HCT116 (cell line): ENCODE data around the gene ATL2. TPM values are rescaled to one million over a fixed set of nuclear protein-coding genes. Genes with fewer than 3 reads are reported as not detected.

Source experiments
- ATAC-seq: fragments of 200-7000 bp; cut with Tn5 transposase; 2 replicates; pipeline ENCODE4 v1.9.1; 2020; ENCODE audit warnings: mild to moderate bottlenecking, moderate library complexity
- BruUV-seq: library from RNA; stranded (reverse); fragments of 400-500 nt; replicated peaks from 2 replicates; lab custom pipeline; 2021; lab: Mats Ljungman, UMichigan
- CTCF ChIA-PET: fragments of 300-600 bp; sonication (Branson Sonifier 250); formaldehyde crosslinking; loops from one replicate; lab custom pipeline; 2021; ENCODE audit warnings: antibody characterized with exemption; lab: Charles Lee
- POLR2A ChIA-PET: fragments of 300-600, 350-600 bp; sonication (Branson Sonifier 250); formaldehyde crosslinking; loops from one replicate; lab custom pipeline; 2021; ENCODE audit warnings: antibody characterized with exemption; lab: Charles Lee
- RAD21 ChIA-PET, 2 experiments: fragments of 300-600 bp; sonication (Branson Sonifier 250); formaldehyde crosslinking; loops; one replicate each; lab custom pipeline; 2023; ENCODE audit warnings: low total read pairs in 2 of 2; ENCODE audit not compliant: uncharacterized antibody in 2 of 2, unreplicated experiment in 2 of 2, low non-redundant PET in 1 of 2; lab: Charles Lee
- DNase-seq: peaks from one replicate; pipeline ENCODE4 v3.0.0-alpha.2; 2010; ENCODE audit warnings: low read depth, low spot score
- H2AFZ ChIP-seq: fragments of 200-600 bp; shearing (Covaris generic), sonication (generic); 2 replicates; pipeline ENCODE4 v1.6.1; 2017; ENCODE audit warnings: low read depth, mixed run types, mixed read lengths, antibody characterized with exemption, low read length; ENCODE audit not compliant: poor library complexity, severe bottlenecking
- H3K27ac ChIP-seq: 2 replicates; pipeline ENCODE4 v1.5.1; 2012; ENCODE audit warnings: low read depth, low read length
- H3K27me3 ChIP-seq: fragments of 200-600 bp; sonication (generic); 2 replicates; pipeline ENCODE4 v1.6.1; 2016; ENCODE audit warnings: mixed run types, low read length, mixed read lengths; ENCODE audit not compliant: insufficient read depth
- H3K36me3 ChIP-seq, 2 experiments: fragments of 200-500 bp in 1 of 2; fragments of 200-600 bp in 1 of 2; sonication (Bioruptor generic) in 1 of 2; sonication (generic) in 1 of 2; 2 replicates each; pipeline versions ENCODE4 v1.5.1 to v1.6.1; 2014 to 2016; ENCODE audit warnings: low read length in 2 of 2, inconsistent platforms in 1 of 2, mixed read lengths in 1 of 2, mixed run types in 1 of 2; ENCODE audit not compliant: insufficient read depth in 2 of 2, control insufficient read depth in 1 of 2
- H3K4me1 ChIP-seq, 2 experiments: fragments of 200-600 bp in 1 of 2; sonication (generic) in 1 of 2; 2 replicates each; pipeline versions ENCODE4 v1.5.1 to v1.6.1; 2012 to 2017; ENCODE audit warnings: low read length in 2 of 2, inconsistent platforms in 1 of 2, mild to moderate bottlenecking in 1 of 2, mixed read lengths in 1 of 2, mixed run types in 1 of 2, moderate library complexity in 1 of 2; ENCODE audit not compliant: insufficient read depth in 2 of 2, control insufficient read depth in 1 of 2
- H3K4me2 ChIP-seq: fragments of 200-600 bp; sonication (generic); 2 replicates; pipeline ENCODE4 v1.6.1; 2017; ENCODE audit warnings: mixed run types, low read length, mixed read lengths
- H3K4me3 ChIP-seq, 2 experiments: fragments of 200-600 bp in 1 of 2; sonication (generic) in 1 of 2; replicated peaks in 1 of 2; 2 replicates each; pipeline ENCODE4 v1.5.1; 2011 to 2016; ENCODE audit warnings: low read length in 2 of 2, control low read depth in 1 of 2, low read depth in 1 of 2, mild to moderate bottlenecking in 1 of 2, mixed read lengths in 1 of 2, mixed run types in 1 of 2
- H3K79me2 ChIP-seq: fragments of 200-600 bp; sonication (generic); 2 replicates; pipeline ENCODE4 v1.6.1; 2017; ENCODE audit warnings: mild to moderate bottlenecking, mixed run types, low read length, moderate library complexity, mixed read lengths; ENCODE audit not compliant: insufficient read depth
- H3K9ac ChIP-seq: fragments of 200-600 bp; sonication (generic); 2 replicates; pipeline ENCODE4 v1.6.1; 2016; ENCODE audit warnings: low read length, mixed read lengths
- H3K9me2 ChIP-seq: fragments of 200-600 bp; sonication (generic), shearing (Covaris generic); 2 replicates; pipeline ENCODE4 v1.6.1; 2017; ENCODE audit warnings: mixed run types, mild to moderate bottlenecking, moderate library complexity; ENCODE audit not compliant: insufficient read depth
- H3K9me3 ChIP-seq, 2 experiments: fragments of 200-500 bp in 1 of 2; fragments of 200-600 bp in 1 of 2; sonication (Bioruptor generic) in 1 of 2; sonication (generic) in 1 of 2; 2 replicates each; pipeline ENCODE4 v1.6.1; 2014 to 2017; ENCODE audit warnings: low read length in 2 of 2, mixed read lengths in 2 of 2, inconsistent platforms in 1 of 2, low read depth in 1 of 2, mild to moderate bottlenecking in 1 of 2, mixed run types in 1 of 2, moderate library complexity in 1 of 2; ENCODE audit not compliant: control insufficient read depth in 1 of 2, insufficient read depth in 1 of 2
- H4K20me1 ChIP-seq: fragments of 200-600 bp; sonication (generic), shearing (Covaris generic); 2 replicates; pipeline ENCODE4 v1.6.1; 2017; ENCODE audit warnings: mixed run types, mild to moderate bottlenecking, moderate library complexity; ENCODE audit not compliant: insufficient read depth
- CBX3 ChIP-seq: IDR thresholded peaks from 2 replicates; pipeline ENCODE4 v1.6.1; 2012; ENCODE audit warnings: low read depth
- CEBPB ChIP-seq: IDR thresholded peaks from 2 replicates; pipeline ENCODE4 v1.6.1; 2012; ENCODE audit warnings: low read depth
- EGR1 ChIP-seq: IDR thresholded peaks from 2 replicates; pipeline ENCODE4 v1.6.1; 2012; ENCODE audit warnings: low read depth
- EZH2 ChIP-seq: fragments of 200-600 bp; sonication (generic); IDR thresholded peaks from 2 replicates; pipeline ENCODE4 v1.6.1; 2017; ENCODE audit warnings: antibody characterized with exemption, mixed run types
- EZH2phosphoT487 ChIP-seq: fragments of 200-600 bp; IDR thresholded peaks from 2 replicates; pipeline ENCODE4 v1.6.1; 2018; ENCODE audit warnings: antibody characterized with exemption, borderline replicate concordance
- FOSL1 ChIP-seq: IDR thresholded peaks from 2 replicates; pipeline ENCODE4 v1.6.1; 2012; ENCODE audit warnings: low read depth
- JUND ChIP-seq: IDR thresholded peaks from 2 replicates; pipeline ENCODE4 v1.6.1; 2012
- POLR2A ChIP-seq: IDR thresholded peaks from 2 replicates; pipeline ENCODE4 v1.7.0; 2011; ENCODE audit warnings: borderline replicate concordance; ENCODE audit not compliant: insufficient read depth, insufficient read length; ENCODE audit errors: extremely low read depth
- POLR2AphosphoS5 ChIP-seq: IDR thresholded peaks from 2 replicates; pipeline ENCODE4 v1.6.1; 2011; ENCODE audit warnings: mild to moderate bottlenecking, low read depth, low read length, moderate library complexity
- SIN3A ChIP-seq: IDR thresholded peaks from 2 replicates; pipeline ENCODE4 v1.6.1; 2012; ENCODE audit warnings: low read depth
- SRF ChIP-seq: IDR thresholded peaks from 2 replicates; pipeline ENCODE4 v1.6.1; 2012; ENCODE audit warnings: low read depth
- ZNF274 ChIP-seq: fragments of 200-500 bp; sonication (Bioruptor generic); IDR thresholded peaks from 2 replicates; pipeline ENCODE4 v1.6.1; 2014; ENCODE audit warnings: mild to moderate bottlenecking, low read depth, low read length, inconsistent platforms
- intact Hi-C: fragments of 100-400 bp; cut with micrococcal nuclease; formaldehyde crosslinking; loops from 2 replicates; pipeline ENCODE4 v1.10.0; 2022
- total RNA-seq: library from RNA; stranded (reverse); gene quantifications from one replicate; pipeline ENCODE4 v1.2.1, GENCODE V29; 2021; ENCODE audit not compliant: unreplicated experiment
- TF ChIP-seq, protein P1 (sequence below): IDR thresholded peaks from 2 replicates; pipeline ENCODE4 v1.6.1; 2011; ENCODE audit warnings: mild to moderate bottlenecking, low read length, moderate library complexity; ENCODE audit not compliant: insufficient replicate concordance; ENCODE audit errors: extremely low read depth
- TF ChIP-seq, protein P2 (sequence below): IDR thresholded peaks from 2 replicates; pipeline ENCODE4 v1.6.1; 2012
- TF ChIP-seq, protein P3 (sequence below): IDR thresholded peaks from 2 replicates; pipeline ENCODE4 v1.6.1; 2012
- TF ChIP-seq, protein P4 (sequence below): IDR thresholded peaks from 2 replicates; pipeline ENCODE4 v1.6.1; 2012; ENCODE audit warnings: low read depth

Gene ATL2
- total RNA-seq, 1 experiment from 2014 or later, result 80.7 TPM

DNA sequence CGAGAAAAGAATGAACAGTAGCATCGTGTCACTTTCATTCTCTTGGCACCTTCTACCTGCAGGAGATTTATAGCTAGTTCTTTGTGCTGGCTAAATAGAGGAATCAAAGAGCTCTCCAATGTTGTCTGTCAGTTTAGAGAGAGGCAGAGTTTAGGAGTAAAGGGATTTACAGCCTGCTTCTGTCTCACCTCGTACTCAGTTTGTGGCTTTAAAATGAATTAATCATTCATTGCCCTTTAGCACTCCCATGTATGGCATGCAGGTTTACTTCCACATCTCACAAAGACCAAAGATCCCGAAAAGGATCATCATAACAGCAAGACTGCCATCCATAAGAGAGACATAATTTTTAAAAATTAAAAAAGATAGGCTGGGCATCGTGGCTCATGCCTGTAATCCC, 42.4 kb upstream of the ATL2 start:
- H3K4me3 ChIP-seq, result no peak overlapping the region
- no peak for ATAC-seq
- DNase-seq, result no peak
- POLR2A ChIA-PET, result no interaction called here
- peaks cover 11% of the 10 kb centered on the region; the same call in 1 of the 2 replicates for H3K27me3 ChIP-seq
- BruUV-seq, result no TSS peak
- no peak overlapping the region for H2AFZ ChIP-seq
- H3K9me3 ChIP-seq, result no peaks in the 10 kb centered on the region
- RAD21 ChIA-PET, result no interaction called here
- peaks cover 0 to 8% of the 10 kb centered on the region in 2 experiments; a peak in 2 of 4 replicates for H3K4me1 ChIP-seq
- CTCF ChIA-PET, result no interaction called here
- TF ChIP-seq EZH2, result no peak
- TF ChIP-seq, protein P1, sequence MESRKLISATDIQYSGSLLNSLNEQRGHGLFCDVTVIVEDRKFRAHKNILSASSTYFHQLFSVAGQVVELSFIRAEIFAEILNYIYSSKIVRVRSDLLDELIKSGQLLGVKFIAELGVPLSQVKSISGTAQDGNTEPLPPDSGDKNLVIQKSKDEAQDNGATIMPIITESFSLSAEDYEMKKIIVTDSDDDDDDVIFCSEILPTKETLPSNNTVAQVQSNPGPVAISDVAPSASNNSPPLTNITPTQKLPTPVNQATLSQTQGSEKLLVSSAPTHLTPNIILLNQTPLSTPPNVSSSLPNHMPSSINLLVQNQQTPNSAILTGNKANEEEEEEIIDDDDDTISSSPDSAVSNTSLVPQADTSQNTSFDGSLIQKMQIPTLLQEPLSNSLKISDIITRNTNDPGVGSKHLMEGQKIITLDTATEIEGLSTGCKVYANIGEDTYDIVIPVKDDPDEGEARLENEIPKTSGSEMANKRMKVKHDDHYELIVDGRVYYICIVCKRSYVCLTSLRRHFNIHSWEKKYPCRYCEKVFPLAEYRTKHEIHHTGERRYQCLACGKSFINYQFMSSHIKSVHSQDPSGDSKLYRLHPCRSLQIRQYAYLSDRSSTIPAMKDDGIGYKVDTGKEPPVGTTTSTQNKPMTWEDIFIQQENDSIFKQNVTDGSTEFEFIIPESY, result no peak
- H3K9me2 ChIP-seq, result no peaks in the 10 kb centered on the region
- no peaks in the 10 kb centered on the region for H4K20me1 ChIP-seq
- H3K4me2 ChIP-seq, result no peak overlapping the region
- H3K79me2 ChIP-seq, result no peaks in the 10 kb centered on the region
- H3K27ac ChIP-seq, result no peak overlapping the region
- no peak overlapping the region for H3K9ac ChIP-seq
- intact Hi-C loops, result no loop called here
- H3K36me3 ChIP-seq, result no peaks in the 10 kb centered on the region

DNA sequence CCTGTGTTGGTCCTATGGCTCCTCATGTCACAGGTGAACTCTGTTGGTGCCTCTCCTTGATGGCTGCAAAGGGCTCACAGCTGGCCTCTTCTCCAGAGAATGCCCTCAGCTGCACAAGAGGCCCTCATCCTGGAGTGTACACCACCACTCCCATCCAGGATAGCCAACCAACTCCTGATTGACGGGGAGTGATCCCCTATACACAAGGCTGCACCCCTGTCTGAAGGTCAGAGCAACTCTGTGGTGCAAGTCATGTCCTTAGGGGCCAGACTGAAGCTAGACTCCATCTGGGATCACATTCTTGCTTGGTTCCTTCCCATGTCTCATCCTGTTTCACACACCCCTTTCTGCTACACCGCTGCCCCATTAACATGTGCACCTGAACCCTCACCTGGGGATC, 41.7 kb upstream of the ATL2 start:
- H3K79me2 ChIP-seq, result no peaks in the 10 kb centered on the region
- ATAC-seq, result no peak
- DNase-seq, result no peak
- intact Hi-C loops, result no loop called here
- no peaks in the 10 kb centered on the region for H3K36me3 ChIP-seq
- POLR2A ChIA-PET, result no interaction called here
- no peak overlapping the region for H3K4me3 ChIP-seq
- no peaks in the 10 kb centered on the region for H4K20me1 ChIP-seq
- no peaks in the 10 kb centered on the region for H3K9me3 ChIP-seq
- no peak overlapping the region for H2AFZ ChIP-seq
- no peak overlapping the region for H3K4me2 ChIP-seq
- no peaks in the 10 kb centered on the region for H3K9me2 ChIP-seq
- TF ChIP-seq SRF, result no peak
- no peak for TF ChIP-seq POLR2A
- TF ChIP-seq, protein P2, sequence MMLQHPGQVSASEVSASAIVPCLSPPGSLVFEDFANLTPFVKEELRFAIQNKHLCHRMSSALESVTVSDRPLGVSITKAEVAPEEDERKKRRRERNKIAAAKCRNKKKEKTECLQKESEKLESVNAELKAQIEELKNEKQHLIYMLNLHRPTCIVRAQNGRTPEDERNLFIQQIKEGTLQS, result no peak
- no peak for TF ChIP-seq EGR1
- TF ChIP-seq POLR2AphosphoS5, result no peak
- TF ChIP-seq CBX3, result no peak
- no peak for TF ChIP-seq FOSL1
- TF ChIP-seq, protein P3, sequence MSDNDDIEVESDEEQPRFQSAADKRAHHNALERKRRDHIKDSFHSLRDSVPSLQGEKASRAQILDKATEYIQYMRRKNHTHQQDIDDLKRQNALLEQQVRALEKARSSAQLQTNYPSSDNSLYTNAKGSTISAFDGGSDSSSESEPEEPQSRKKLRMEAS, result no peak
- no peak for TF ChIP-seq SIN3A
- TF ChIP-seq ZNF274, result no peak
- TF ChIP-seq, protein P4, sequence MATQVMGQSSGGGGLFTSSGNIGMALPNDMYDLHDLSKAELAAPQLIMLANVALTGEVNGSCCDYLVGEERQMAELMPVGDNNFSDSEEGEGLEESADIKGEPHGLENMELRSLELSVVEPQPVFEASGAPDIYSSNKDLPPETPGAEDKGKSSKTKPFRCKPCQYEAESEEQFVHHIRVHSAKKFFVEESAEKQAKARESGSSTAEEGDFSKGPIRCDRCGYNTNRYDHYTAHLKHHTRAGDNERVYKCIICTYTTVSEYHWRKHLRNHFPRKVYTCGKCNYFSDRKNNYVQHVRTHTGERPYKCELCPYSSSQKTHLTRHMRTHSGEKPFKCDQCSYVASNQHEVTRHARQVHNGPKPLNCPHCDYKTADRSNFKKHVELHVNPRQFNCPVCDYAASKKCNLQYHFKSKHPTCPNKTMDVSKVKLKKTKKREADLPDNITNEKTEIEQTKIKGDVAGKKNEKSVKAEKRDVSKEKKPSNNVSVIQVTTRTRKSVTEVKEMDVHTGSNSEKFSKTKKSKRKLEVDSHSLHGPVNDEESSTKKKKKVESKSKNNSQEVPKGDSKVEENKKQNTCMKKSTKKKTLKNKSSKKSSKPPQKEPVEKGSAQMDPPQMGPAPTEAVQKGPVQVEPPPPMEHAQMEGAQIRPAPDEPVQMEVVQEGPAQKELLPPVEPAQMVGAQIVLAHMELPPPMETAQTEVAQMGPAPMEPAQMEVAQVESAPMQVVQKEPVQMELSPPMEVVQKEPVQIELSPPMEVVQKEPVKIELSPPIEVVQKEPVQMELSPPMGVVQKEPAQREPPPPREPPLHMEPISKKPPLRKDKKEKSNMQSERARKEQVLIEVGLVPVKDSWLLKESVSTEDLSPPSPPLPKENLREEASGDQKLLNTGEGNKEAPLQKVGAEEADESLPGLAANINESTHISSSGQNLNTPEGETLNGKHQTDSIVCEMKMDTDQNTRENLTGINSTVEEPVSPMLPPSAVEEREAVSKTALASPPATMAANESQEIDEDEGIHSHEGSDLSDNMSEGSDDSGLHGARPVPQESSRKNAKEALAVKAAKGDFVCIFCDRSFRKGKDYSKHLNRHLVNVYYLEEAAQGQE, result no peak
- TF ChIP-seq JUND, result no peak
- TF ChIP-seq CEBPB, result no peak
- TF ChIP-seq EZH2phosphoT487, result no peak
- BruUV-seq, result no TSS peak
- no peak overlapping the region for H3K27ac ChIP-seq
- no peak overlapping the region for H3K9ac ChIP-seq
- H3K4me1 ChIP-seq, result peaks cover 0 to 8% of the 10 kb centered on the region in 2 experiments; a peak in 2 of 4 replicates
- CTCF ChIA-PET, result no interaction called here
- RAD21 ChIA-PET, result no interaction called here
- peaks cover 11% of the 10 kb centered on the region; the same call in 1 of the 2 replicates for H3K27me3 ChIP-seq
